Activated effector memory CD4-positive, alpha-beta T cell treated with Interleukin-2 at 50 U/mL for 16 hours (primary cell): ENCODE results near the gene PALM3.
"Not testable (repeated sequence)": the region's sequence is repeated elsewhere in the genome, so short reads cannot be mapped to it uniquely, and the experiment has no call there.

Source experiments
- DNase-seq: peaks from one replicate; pipeline ENCODE4 v3.0.0-alpha.2; 2020

PALM3 gene

GRCh38 chr19:14030997-14031718 is 30.7 kb downstream of the PALM3 start:
- no peak for DNase-seq

- no peak for DNase-seq
Observed at GRCh38 chr19:14028901-14029300, 33.0 kb downstream of the PALM3 start.

GRCh38 chr19:14027856-14028450 is 33.9 kb downstream of the PALM3 start, which contains the start of gene RLN3:
Gene RLN3, plus strand, starts transcription at chr19:14028148. Its CDS starts 57 bp downstream, at chr19:14028205.
- no peak for DNase-seq

GRCh38 chr19:14026652-14027192 is 35.2 kb downstream of the PALM3 start:
- DNase-seq: not testable (repeated sequence)

GRCh38 chr19:14023404-14024235 is 38.3 kb downstream of the PALM3 start:
- DNase-seq: no peak

- no peak for DNase-seq
Observed at GRCh38 chr19:14022469-14022868, 39.4 kb downstream of the PALM3 start.

GRCh38 chr19:14021474-14021873 is 40.4 kb downstream of the PALM3 start:
- no peak for DNase-seq

GRCh38 chr19:14019739-14020138 is 42.1 kb downstream of the PALM3 start:
- not testable (repeated sequence) for DNase-seq

- no peak for DNase-seq
Observed at GRCh38 chr19:14019100-14019499, 42.8 kb downstream of the PALM3 start.

GRCh38 chr19:14015524-14016035 is 46.3 kb downstream of the PALM3 start:
- no peak for DNase-seq

GRCh38 chr19:14012378-14012915 is 49.4 kb downstream of the PALM3 start:
- DNase-seq: no peak

GRCh38 chr19:14006766-14007562 is 54.9 kb downstream of the PALM3 start:
- DNase-seq: no peak

- DNase-seq: peak; percentile 99
Observed at GRCh38 chr19:14006085-14006765, 55.7 kb downstream of the PALM3 start, which contains the start of gene RFX1. Gene RFX1, minus strand, starts transcription at chr19:14006320. Its CDS starts 12,477 bp downstream, at chr19:13993843.

- DNase-seq: peak; percentile 84
Observed at GRCh38 chr19:14005349-14006084, 56.4 kb downstream of the PALM3 start.

GRCh38 chr19:14004619-14005348 is 57.1 kb downstream of the PALM3 start:
- DNase-seq: no peak
